HepG2 (cell line): ENCODE results near the gene SEMA4B. TPM values are rescaled to one million over a fixed set of nuclear protein-coding genes. Genes with fewer than 3 reads are reported as not detected.
A peak's percentile ranks its signal among the peaks of the same experiment; 100 is the strongest.

Experiments used
- ATAC-seq: fragments of 200-7000 bp; cut with Tn5 transposase; 3 replicates; pipeline ENCODE4 v1.9.1; 2020; ENCODE audit warnings: mild to moderate bottlenecking, moderate library complexity
- BruUV-seq: library from RNA; stranded (reverse); fragments of 400-500 nt; replicated peaks from 2 replicates; lab custom pipeline; 2021; lab: Mats Ljungman, UMichigan
- CTCF ChIA-PET: fragments of 300-600 bp; formaldehyde crosslinking; extraction: SDS; loops from one replicate; lab custom pipeline; 2021; ENCODE audit warnings: low total read pairs, inconsistent platforms, low intra/inter-chr PET ratio; lab: Yijun Ruan, JAX
- POLR2A ChIA-PET: fragments of 350-600 bp; sonication (Branson Sonifier 250); formaldehyde crosslinking; loops from one replicate; lab custom pipeline; 2020; ENCODE audit warnings: antibody characterized with exemption, inconsistent platforms; lab: Yijun Ruan, JAX
- DNase-seq: peaks from one replicate; pipeline ENCODE4 v3.0.0-alpha.2; 2015; ENCODE audit warnings: low spot score
- FAIRE-seq: peaks from 3 replicates; lab custom pipeline; 2011; peaks lifted over from hg19 to GRCh38; lab: Jason Lieb, UNC
- H2AFZ ChIP-seq: one replicate; pipeline ENCODE4 v1.6.1; 2011; ENCODE audit warnings: low read length, inconsistent platforms
- H3K27ac ChIP-seq: fragments of 300-600 bp; 3 replicates; pipeline ENCODE4 v1.8.0; 2011; ENCODE audit warnings: mixed run types, mild to moderate bottlenecking, mixed read lengths, low read length, inconsistent platforms; ENCODE audit not compliant: insufficient read depth; ENCODE audit errors: extremely low read length
- H3K27me3 ChIP-seq, 2 experiments: fragments of 200-600 bp in 1 of 2; 2 replicates in 1 of 2; 3 replicates in 1 of 2; pipeline versions ENCODE4 v1.6.0 to v1.8.0; 2011; ENCODE audit warnings: low read length in 2 of 2, mild to moderate bottlenecking in 2 of 2, moderate library complexity in 2 of 2, inconsistent platforms in 1 of 2; ENCODE audit not compliant: insufficient read depth in 2 of 2, control insufficient read depth in 1 of 2
- H3K36me3 ChIP-seq, 2 experiments: fragments of 200-600 bp in 1 of 2; replicated peaks in 1 of 2; 2 replicates in 1 of 2; 3 replicates in 1 of 2; pipeline versions ENCODE4 v1.5.1 to v1.8.0; 2011; ENCODE audit warnings: low read length in 2 of 2, inconsistent platforms in 1 of 2; ENCODE audit not compliant: insufficient read depth in 2 of 2, control insufficient read depth in 1 of 2
- H3K4me1 ChIP-seq: 2 replicates; pipeline ENCODE4 v1.5.1; 2012; ENCODE audit warnings: low read length, inconsistent platforms; ENCODE audit not compliant: insufficient read depth
- H3K4me2 ChIP-seq: 2 replicates; pipeline ENCODE4 v1.6.0; 2011; ENCODE audit warnings: low read depth, low read length, inconsistent platforms
- H3K4me3 ChIP-seq, 3 experiments: fragments of 200-600 bp in 1 of 3; sonication (generic), shearing (Covaris generic) in 1 of 3; replicated peaks in 1 of 3; 2 replicates each; pipeline ENCODE4 v1.5.1; 2011 to 2016; ENCODE audit warnings: low read length in 3 of 3, inconsistent platforms in 2 of 3, low read depth in 2 of 3, mild to moderate bottlenecking in 2 of 3, control low read depth in 1 of 3, mixed read lengths in 1 of 3; ENCODE audit not compliant: insufficient read depth in 1 of 3
- H3K79me2 ChIP-seq: one replicate; pipeline ENCODE4 v1.6.1; 2011; ENCODE audit warnings: low read length, inconsistent platforms; ENCODE audit not compliant: insufficient read depth
- H3K9ac ChIP-seq: 2 replicates; pipeline ENCODE4 v1.6.0; 2011; ENCODE audit warnings: mild to moderate bottlenecking, low read depth, low read length, inconsistent platforms; ENCODE audit not compliant: insufficient read depth
- H3K9me3 ChIP-seq: 2 replicates; pipeline ENCODE4 v1.5.1; 2012; ENCODE audit warnings: mild to moderate bottlenecking, low read length
- H4K20me1 ChIP-seq: 2 replicates; pipeline ENCODE4 v1.6.0; 2011; ENCODE audit warnings: inconsistent platforms, mild to moderate bottlenecking, low read length, moderate library complexity; ENCODE audit not compliant: insufficient read depth
- AHR ChIP-seq: IDR thresholded peaks from 2 replicates; pipeline ENCODE4 v1.6.1; 2018; ENCODE audit warnings: missing genetic modification reagents, missing compliant biosample characterization
- EEA1 ChIP-seq: sonication (generic); formaldehyde crosslinking; IDR thresholded peaks from 2 replicates; pipeline ENCODE4 v1.5.1; 2020; ENCODE audit warnings: mild to moderate bottlenecking, missing genetic modification reagents, borderline replicate concordance
- ELF4 ChIP-seq: sonication (generic); formaldehyde crosslinking; IDR thresholded peaks from 2 replicates; pipeline ENCODE4 v1.5.0; 2020; ENCODE audit warnings: missing genetic modification reagents, mild to moderate bottlenecking, moderate library complexity, borderline replicate concordance
- GATA4 ChIP-seq: sonication (generic); IDR thresholded peaks from 2 replicates; pipeline ENCODE4 v1.6.1; 2016; ENCODE audit warnings: antibody characterized with exemption, low read depth, borderline replicate concordance
- HIVEP1 ChIP-seq: sonication (generic); formaldehyde crosslinking; IDR thresholded peaks from 2 replicates; pipeline ENCODE4 v1.4.0; 2020; ENCODE audit warnings: mild to moderate bottlenecking, missing genetic modification reagents
- HOXA5 ChIP-seq: sonication (generic); formaldehyde crosslinking; IDR thresholded peaks from 2 replicates; pipeline ENCODE4 v1.4.0; 2020; ENCODE audit warnings: missing genetic modification reagents
- NCOA1 ChIP-seq: sonication (generic); formaldehyde crosslinking; IDR thresholded peaks from 2 replicates; pipeline ENCODE4 v1.9.0; 2021; ENCODE audit warnings: missing genetic modification reagents
- NFE2L1 ChIP-seq: sonication (generic); formaldehyde crosslinking; IDR thresholded peaks from 2 replicates; pipeline ENCODE4 v1.4.0; 2020; ENCODE audit warnings: missing genetic modification reagents, mild to moderate bottlenecking, borderline replicate concordance
- SSRP1 ChIP-seq: IDR thresholded peaks from 2 replicates; pipeline ENCODE4 v1.6.1; 2016; ENCODE audit warnings: control low read depth
- ZNF772 ChIP-seq: sonication (generic); formaldehyde crosslinking; IDR thresholded peaks from 2 replicates; pipeline ENCODE4 v1.5.0; 2020; ENCODE audit warnings: mild to moderate bottlenecking, missing genetic modification reagents
- ZSCAN30 ChIP-seq: sonication (generic); formaldehyde crosslinking; IDR thresholded peaks from 2 replicates; pipeline ENCODE4 v1.5.0; 2020; ENCODE audit warnings: mild to moderate bottlenecking, missing genetic modification reagents
- WGBS: methylation state at CpG from one replicate; pipeline ENCODE4 v1.1.6; 2017; ENCODE audit warnings: low lambda C conversion rate; 5-methylcytosine and 5-hydroxymethylcytosine counted together
- in situ Hi-C: cut with HindIII; loops from 2 replicates; pipeline ENCODE4 v1.10.0; 2017; ENCODE audit warnings: low pct_unique_long_range_greater_than_20kb; ENCODE audit not compliant: extremely low pct_ligation_motif_present
- intact Hi-C: fragments of 100-400 bp; cut with micrococcal nuclease; formaldehyde crosslinking; loops from one replicate; pipeline ENCODE4 v1.10.0; 2022; ENCODE audit not compliant: unreplicated experiment
- polyA plus RNA-seq, 8 experiments: library from polyadenylated mRNA; depleted of rRNA in 3 of 8; stranded (reverse) in 7 of 8; unstranded in 1 of 8; fragments of >200 nt; fragmentation: Illumina TruSeq in 4 of 8; extraction: Trizol in 4 of 8; gene quantifications; 2 replicates each; pipeline versions ENCODE4 v1.2.1 to v1.2.3, GENCODE V29; 2011 to 2016; ENCODE audit warnings: low read depth in 4 of 8, missing spikeins in 1 of 8, mixed read lengths in 1 of 8; ENCODE audit not compliant: insufficient read depth in 1 of 8
- total RNA-seq, 5 experiments: library from RNA; depleted of rRNA; stranded (reverse); fragments of >200 nt; fragmentation: Illumina TruSeq; extraction: Trizol; gene quantifications; 2 replicates each; pipeline ENCODE4 v1.2.3, GENCODE V29; 2016; ENCODE audit warnings: low read depth in 1 of 5

SEMA4B gene
- total and polyA plus RNA-seq, 2 of the 13 experiments (the other 11 are each of a cell fraction or from before 2014, with no cell fraction given): 2.1 to 17.0 TPM

- intact Hi-C loops: no loop called here
- H3K4me3 ChIP-seq: no peak overlapping the region
- POLR2A ChIA-PET: no interaction called here
Observed at GRCh38 chr15:90210593-90210992, 9.5 kb downstream of the SEMA4B start.

GRCh38 chr15:90211009-90211408, 9.9 kb downstream of the SEMA4B start:
- intact Hi-C loops: no loop called here
- no peak overlapping the region for H3K4me3 ChIP-seq
- POLR2A ChIA-PET: no interaction called here

More at GRCh38 chr15:90210593-90210992, 9.5 kb downstream of the SEMA4B start:
- H3K4me1 ChIP-seq: peaks cover 31% of the 10 kb centered on the region
- H3K4me2 ChIP-seq: no peak overlapping the region
- no peak overlapping the region for H2AFZ ChIP-seq
- no peak for DNase-seq
- CTCF ChIA-PET: no interaction called here
- ATAC-seq: no peak
- H3K27ac ChIP-seq: no peak overlapping the region
- no peaks in the 10 kb centered on the region for H3K9me3 ChIP-seq
- FAIRE-seq: no peak
- BruUV-seq: no TSS peak
- H4K20me1 ChIP-seq: peaks cover under 1% of the 10 kb centered on the region; the same call in 1 of the 2 replicates
- H3K79me2 ChIP-seq: no peaks in the 10 kb centered on the region
- H3K27me3 ChIP-seq: no peaks in the 10 kb centered on the region
- WGBS: 96% methylated on average over 8 of the region's 8 CpGs
- peaks cover 2 to 7% of the 10 kb centered on the region in 2 experiments; a peak in 2 of 5 replicates for H3K36me3 ChIP-seq
- in situ Hi-C loops: no loop called here
- H3K9ac ChIP-seq: no peak overlapping the region
- TF ChIP-seq HOXA5: no peak
- TF ChIP-seq HIVEP1 (CRISPR knock-in tag): no peak
- TF ChIP-seq GATA4: no peak
- no peak for TF ChIP-seq EEA1
- no peak for TF ChIP-seq ZNF772 (CRISPR knock-in tag)
- no peak for TF ChIP-seq NFE2L1
- TF ChIP-seq ELF4 (CRISPR knock-in tag): no peak
- TF ChIP-seq NCOA1 (CRISPR knock-in tag): no peak
- TF ChIP-seq SSRP1 (CRISPR knock-in tag): no peak
- TF ChIP-seq ZSCAN30 (CRISPR knock-in tag): no peak
- TF ChIP-seq, all 625 proteins: peak for 0

More at GRCh38 chr15:90211009-90211408, 9.9 kb downstream of the SEMA4B start:
- Histone ChIP-seq H3K4me2 (peak overlapping the region; percentile 28; the same call in 1 of the 2 replicates), H3K79me2 (no peaks in the 10 kb centered on the region)
- TF ChIP-seq AHR (CRISPR knock-in tag): no peak
- TF ChIP-seq, all 625 proteins: peak for 0
- ATAC-seq (peak; percentile 23), DNase-seq (no peak), FAIRE-seq (no peak)
- BruUV-seq: no TSS peak
- Histone ChIP-seq H3K36me3 (peaks cover 2 to 7% of the 10 kb centered on the region in 2 experiments; a peak in 2 of 5 replicates), H3K4me1 (peaks cover 31% of the 10 kb centered on the region), H2AFZ (no peak overlapping the region), H3K27ac (peak overlapping the region; percentile 19), H4K20me1 (no peaks in the 10 kb centered on the region), H3K9ac (no peak overlapping the region), H3K27me3 (no peaks in the 10 kb centered on the region), H3K9me3 (no peaks in the 10 kb centered on the region)
- WGBS: 100% methylated on average over 2 of the region's 9 CpGs
- CTCF ChIA-PET: no interaction called here
- in situ Hi-C loops: no loop called here
